ENCODE measurements around the gene PRPH2.
A peak's percentile ranks its signal among the peaks of the same experiment; 100 is the strongest.

PRPH2 gene, protein sequence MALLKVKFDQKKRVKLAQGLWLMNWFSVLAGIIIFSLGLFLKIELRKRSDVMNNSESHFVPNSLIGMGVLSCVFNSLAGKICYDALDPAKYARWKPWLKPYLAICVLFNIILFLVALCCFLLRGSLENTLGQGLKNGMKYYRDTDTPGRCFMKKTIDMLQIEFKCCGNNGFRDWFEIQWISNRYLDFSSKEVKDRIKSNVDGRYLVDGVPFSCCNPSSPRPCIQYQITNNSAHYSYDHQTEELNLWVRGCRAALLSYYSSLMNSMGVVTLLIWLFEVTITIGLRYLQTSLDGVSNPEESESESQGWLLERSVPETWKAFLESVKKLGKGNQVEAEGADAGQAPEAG

DNA sequence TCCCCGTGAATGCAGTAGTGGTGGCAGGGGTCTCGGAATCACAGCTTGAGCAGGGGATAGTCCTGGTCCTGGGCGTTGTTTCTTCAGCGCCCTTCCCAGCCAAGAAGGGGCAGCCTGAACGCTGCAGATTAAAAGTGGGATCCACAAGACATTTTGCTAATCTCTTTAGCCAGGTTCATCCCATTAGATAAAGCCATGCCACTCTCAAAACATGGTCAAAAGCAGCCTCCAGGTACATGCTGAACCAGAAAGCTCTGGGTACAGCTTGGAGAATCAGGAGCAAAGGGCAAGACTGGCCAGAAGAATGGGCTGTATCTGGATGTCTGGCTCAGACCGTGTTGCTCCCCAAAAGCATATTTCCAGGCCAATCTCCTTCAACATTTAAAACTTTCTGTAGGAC is at the start of gene PRPH2:
PRPH2 (minus strand) TSS at position 101 of the 400 bp plus-strand sequence. CDS start 263 bp downstream, outside the sequence.
- H2AFZ ChIP-seq (ENCODE audit: low read length, unreplicated experiment): no peak within 1 kb of the TSS
- no peaks in the 10 kb centered on the region for H3K27me3 ChIP-seq (ENCODE audit: insufficient read depth, low read length)
- H3K79me2 ChIP-seq (ENCODE audit: control insufficient read depth, insufficient read depth, low read length, unreplicated experiment): no peaks in the 10 kb centered on the region
- no peak within 1 kb of the TSS for H3K4me3 ChIP-seq (ENCODE audit: low read depth, low read length)
- no peak within 1 kb of the TSS for H3K27ac ChIP-seq (ENCODE audit: low read depth, low read length)
- peaks cover 21% of the 10 kb centered on the region for H3K4me1 ChIP-seq (ENCODE audit: control insufficient read depth, insufficient read depth, low read length, unreplicated experiment)
- H3K36me3 ChIP-seq (ENCODE audit: insufficient read depth, low read length): no peaks in the 10 kb centered on the region

- no peaks in the 10 kb centered on the region for H3K79me2 ChIP-seq (ENCODE audit: control insufficient read depth, insufficient read depth, low read length, unreplicated experiment)
- H2AFZ ChIP-seq (ENCODE audit: low read length, unreplicated experiment): no peak overlapping the region
- peaks cover 6% of the 10 kb centered on the region for H3K4me1 ChIP-seq (ENCODE audit: control insufficient read depth, insufficient read depth, low read length, unreplicated experiment)
- no peak overlapping the region for H3K4me3 ChIP-seq (ENCODE audit: low read depth, low read length)
- no peaks in the 10 kb centered on the region for H3K36me3 ChIP-seq (ENCODE audit: insufficient read depth, low read length)
- H3K27ac ChIP-seq (ENCODE audit: low read depth, low read length): no peak overlapping the region
- H3K27me3 ChIP-seq (ENCODE audit: insufficient read depth, low read length): no peaks in the 10 kb centered on the region
Observed at GRCh38 chr6:42771741-42772100, 49.3 kb upstream of the PRPH2 start.

DNA sequence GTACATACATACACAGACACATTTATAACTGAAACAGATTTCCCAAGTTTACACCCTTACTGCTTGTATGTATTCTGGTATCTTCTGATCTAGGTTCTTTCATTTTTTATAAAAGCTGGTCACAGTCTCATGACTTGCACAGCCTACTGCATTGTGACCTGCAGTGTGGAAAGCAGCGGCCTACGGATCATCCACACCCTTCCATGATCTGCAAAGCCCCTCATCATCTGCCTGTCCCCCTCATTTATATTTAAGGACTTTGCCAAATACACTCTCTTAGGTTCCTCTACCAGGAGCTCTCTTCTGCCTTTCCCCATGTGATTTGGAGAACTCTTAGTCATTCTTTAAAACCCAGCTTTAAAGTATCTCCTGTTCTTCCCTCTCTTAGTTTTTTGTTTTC is 47.4 kb upstream of the PRPH2 start:
- no peaks in the 10 kb centered on the region for H3K36me3 ChIP-seq (ENCODE audit: insufficient read depth, low read length)
- H2AFZ ChIP-seq (ENCODE audit: low read length, unreplicated experiment): no peak overlapping the region
- H3K27ac ChIP-seq (ENCODE audit: low read depth, low read length): no peak overlapping the region
- peaks cover 2% of the 10 kb centered on the region for H3K79me2 ChIP-seq (ENCODE audit: control insufficient read depth, insufficient read depth, low read length, unreplicated experiment)
- no peak overlapping the region for H3K4me3 ChIP-seq (ENCODE audit: low read depth, low read length)
- peaks cover 9% of the 10 kb centered on the region for H3K4me1 ChIP-seq (ENCODE audit: control insufficient read depth, insufficient read depth, low read length, unreplicated experiment)
- no peaks in the 10 kb centered on the region for H3K27me3 ChIP-seq (ENCODE audit: insufficient read depth, low read length)

DNA sequence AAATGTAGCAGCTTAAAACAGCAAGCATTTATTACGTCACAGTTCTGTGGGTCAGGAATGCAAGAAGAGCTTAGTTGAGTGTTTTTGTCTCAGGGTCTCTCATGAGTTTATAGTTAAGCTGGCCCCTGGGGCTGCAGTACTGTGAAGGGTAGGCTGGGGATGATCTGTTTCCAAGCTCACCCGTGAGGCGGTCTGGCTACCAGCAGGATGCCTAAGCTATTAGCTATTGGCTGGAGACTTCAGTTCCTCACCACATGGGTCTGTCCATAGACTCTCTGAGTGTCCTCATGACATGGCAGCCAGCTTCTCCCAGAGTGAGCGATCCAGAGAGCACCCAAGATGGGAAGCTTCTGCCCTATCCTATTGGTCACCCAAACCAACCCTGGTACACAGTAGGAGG is 46.7 kb upstream of the PRPH2 start:
- H3K27me3 ChIP-seq (ENCODE audit: insufficient read depth, low read length): no peaks in the 10 kb centered on the region
- peaks cover 9% of the 10 kb centered on the region for H3K4me1 ChIP-seq (ENCODE audit: control insufficient read depth, insufficient read depth, low read length, unreplicated experiment)
- H3K79me2 ChIP-seq (ENCODE audit: control insufficient read depth, insufficient read depth, low read length, unreplicated experiment): peaks cover 2% of the 10 kb centered on the region
- no peak overlapping the region for H2AFZ ChIP-seq (ENCODE audit: low read length, unreplicated experiment)
- H3K4me3 ChIP-seq (ENCODE audit: low read depth, low read length): no peak overlapping the region
- H3K36me3 ChIP-seq (ENCODE audit: insufficient read depth, low read length): no peaks in the 10 kb centered on the region
- H3K27ac ChIP-seq (ENCODE audit: low read depth, low read length): no peak overlapping the region

DNA sequence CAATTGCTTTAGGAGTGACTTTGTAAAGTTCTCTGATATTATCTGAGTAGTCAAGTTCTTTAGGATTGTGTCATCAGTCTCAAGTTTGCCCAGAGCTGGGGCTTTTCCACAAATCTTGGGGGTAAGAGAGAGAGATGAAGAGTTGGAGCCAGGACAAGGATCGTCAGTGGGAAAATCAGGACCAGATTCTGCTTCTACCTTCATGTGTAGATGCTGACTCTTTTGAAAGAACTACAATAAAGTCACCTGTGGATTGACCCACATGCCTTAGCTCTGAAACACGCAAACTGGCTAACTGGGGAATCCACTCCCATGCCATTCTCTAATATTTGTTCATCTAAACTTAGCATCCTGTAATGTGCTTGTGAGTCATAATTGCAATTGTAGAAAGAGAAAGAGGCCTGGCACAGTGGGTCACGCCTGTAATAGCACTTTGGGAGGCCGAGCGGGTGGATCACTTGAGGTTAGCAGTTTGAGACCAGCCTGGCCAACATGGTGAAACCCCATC is 43.8 kb upstream of the PRPH2 start:
- Histone ChIP-seq H3K79me2 (ENCODE audit: control insufficient read depth, insufficient read depth, low read length, unreplicated experiment) (peaks cover 2% of the 10 kb centered on the region), H3K36me3 (ENCODE audit: insufficient read depth, low read length) (no peaks in the 10 kb centered on the region), H3K4me3 (ENCODE audit: low read depth, low read length) (no peak overlapping the region; the same call in 1 of the 2 replicates), H2AFZ (ENCODE audit: low read length, unreplicated experiment) (no peak overlapping the region), H3K27ac (ENCODE audit: low read depth, low read length) (peak overlapping the region; percentile 73), H3K4me1 (ENCODE audit: control insufficient read depth, insufficient read depth, low read length, unreplicated experiment) (peaks cover 9% of the 10 kb centered on the region), H3K27me3 (ENCODE audit: insufficient read depth, low read length) (no peaks in the 10 kb centered on the region)

GRCh38 chr6:42764911-42765648 is 42.7 kb upstream of the PRPH2 start:
- Histone ChIP-seq H3K79me2 (ENCODE audit: control insufficient read depth, insufficient read depth, low read length, unreplicated experiment) (peaks cover 2% of the 10 kb centered on the region), H3K4me1 (ENCODE audit: control insufficient read depth, insufficient read depth, low read length, unreplicated experiment) (peaks cover 9% of the 10 kb centered on the region), H3K27ac (ENCODE audit: low read depth, low read length) (peak overlapping the region; percentile 73), H3K36me3 (ENCODE audit: insufficient read depth, low read length) (no peaks in the 10 kb centered on the region), H3K4me3 (ENCODE audit: low read depth, low read length) (no peak overlapping the region), H2AFZ (ENCODE audit: low read length, unreplicated experiment) (no peak overlapping the region), H3K27me3 (ENCODE audit: insufficient read depth, low read length) (no peaks in the 10 kb centered on the region)

DNA sequence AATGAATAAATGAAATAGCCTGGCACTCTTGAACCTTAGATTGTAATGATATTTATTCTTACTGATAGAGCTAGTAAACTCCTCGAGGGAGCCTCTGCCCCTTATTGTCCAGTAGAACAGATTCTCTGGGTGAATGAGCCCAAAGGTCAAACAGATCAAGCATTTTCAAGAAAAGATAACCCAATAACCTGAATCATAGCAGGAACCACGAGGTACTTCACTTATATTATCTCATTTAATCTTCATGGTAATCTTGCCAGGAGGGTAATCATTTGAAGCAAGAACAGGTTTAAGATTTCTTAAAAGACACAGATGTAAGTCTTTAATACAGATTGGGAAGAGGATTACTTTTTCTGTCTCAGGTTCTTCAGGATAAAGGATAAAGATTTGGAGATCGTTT is 40.6 kb upstream of the PRPH2 start:
- Histone ChIP-seq H3K4me1 (ENCODE audit: control insufficient read depth, insufficient read depth, low read length, unreplicated experiment) (peaks cover 9% of the 10 kb centered on the region), H3K27ac (ENCODE audit: low read depth, low read length) (no peak overlapping the region), H3K4me3 (ENCODE audit: low read depth, low read length) (no peak overlapping the region), H3K36me3 (ENCODE audit: insufficient read depth, low read length) (no peaks in the 10 kb centered on the region), H3K79me2 (ENCODE audit: control insufficient read depth, insufficient read depth, low read length, unreplicated experiment) (peaks cover 2% of the 10 kb centered on the region), H2AFZ (ENCODE audit: low read length, unreplicated experiment) (no peak overlapping the region), H3K27me3 (ENCODE audit: insufficient read depth, low read length) (no peaks in the 10 kb centered on the region)

- Histone ChIP-seq H3K4me1 (ENCODE audit: control insufficient read depth, insufficient read depth, low read length, unreplicated experiment) (peaks cover 9% of the 10 kb centered on the region), H3K36me3 (ENCODE audit: insufficient read depth, low read length) (no peaks in the 10 kb centered on the region), H3K27me3 (ENCODE audit: insufficient read depth, low read length) (no peaks in the 10 kb centered on the region), H2AFZ (ENCODE audit: low read length, unreplicated experiment) (no peak overlapping the region), H3K79me2 (ENCODE audit: control insufficient read depth, insufficient read depth, low read length, unreplicated experiment) (peaks cover 2% of the 10 kb centered on the region), H3K4me3 (ENCODE audit: low read depth, low read length) (no peak overlapping the region), H3K27ac (ENCODE audit: low read depth, low read length) (no peak overlapping the region)
Observed at GRCh38 chr6:42762426-42762859, 40.0 kb upstream of the PRPH2 start.

- Histone ChIP-seq H3K79me2 (ENCODE audit: control insufficient read depth, insufficient read depth, low read length, unreplicated experiment) (peaks cover 2% of the 10 kb centered on the region), H3K36me3 (ENCODE audit: insufficient read depth, low read length) (no peaks in the 10 kb centered on the region), H3K27ac (ENCODE audit: low read depth, low read length) (no peak overlapping the region), H2AFZ (ENCODE audit: low read length, unreplicated experiment) (no peak overlapping the region), H3K4me3 (ENCODE audit: low read depth, low read length) (no peak overlapping the region), H3K4me1 (ENCODE audit: control insufficient read depth, insufficient read depth, low read length, unreplicated experiment) (peaks cover 9% of the 10 kb centered on the region), H3K27me3 (ENCODE audit: insufficient read depth, low read length) (no peaks in the 10 kb centered on the region)
Observed at GRCh38 chr6:42761287-42762067, 39.1 kb upstream of the PRPH2 start.

- H2AFZ ChIP-seq (ENCODE audit: low read length, unreplicated experiment): no peak overlapping the region
- no peak overlapping the region for H3K27ac ChIP-seq (ENCODE audit: low read depth, low read length)
Observed at GRCh38 chr6:42758756-42759430, 36.5 kb upstream of the PRPH2 start.

More at GRCh38 chr6:42758756-42759430, 36.5 kb upstream of the PRPH2 start:
- no peak overlapping the region for H3K4me3 ChIP-seq (ENCODE audit: low read depth, low read length)
- H3K4me1 ChIP-seq (ENCODE audit: control insufficient read depth, insufficient read depth, low read length, unreplicated experiment): no peaks in the 10 kb centered on the region
- H3K36me3 ChIP-seq (ENCODE audit: insufficient read depth, low read length): no peaks in the 10 kb centered on the region
- H3K27me3 ChIP-seq (ENCODE audit: insufficient read depth, low read length): no peaks in the 10 kb centered on the region
- no peaks in the 10 kb centered on the region for H3K79me2 ChIP-seq (ENCODE audit: control insufficient read depth, insufficient read depth, low read length, unreplicated experiment)

Measured in ACC112 (cell line).